Fibroblast of villous mesenchyme (primary cell): Measurements from ENCODE around the gene ASPG. TPM values are rescaled to one million over a fixed set of nuclear protein-coding genes. Genes with fewer than 3 reads are reported as not detected.

ENCODE experiments used
- DNase-seq: peaks from one replicate; pipeline ENCODE4 v3.0.0-alpha.2; 2010; ENCODE audit warnings: low read depth
- H3K4me3 ChIP-seq: 2 replicates; pipeline ENCODE4 v1.5.1; 2011; ENCODE audit warnings: low read depth, mild to moderate bottlenecking, low read length
- total RNA-seq: library from RNA; depleted of rRNA; stranded (reverse); fragments of >200 nt; gene quantifications from 2 replicates; pipeline ENCODE4 v1.2.3, GENCODE V29; 2012
- TF ChIP-seq, protein P1 (sequence below): IDR thresholded peaks from 2 replicates; pipeline ENCODE4 v1.5.1; 2012; ENCODE audit warnings: low read depth, mild to moderate bottlenecking, low read length; ENCODE audit not compliant: insufficient read depth

Gene ASPG
- total RNA-seq, 1 donor: not detected

DNA sequence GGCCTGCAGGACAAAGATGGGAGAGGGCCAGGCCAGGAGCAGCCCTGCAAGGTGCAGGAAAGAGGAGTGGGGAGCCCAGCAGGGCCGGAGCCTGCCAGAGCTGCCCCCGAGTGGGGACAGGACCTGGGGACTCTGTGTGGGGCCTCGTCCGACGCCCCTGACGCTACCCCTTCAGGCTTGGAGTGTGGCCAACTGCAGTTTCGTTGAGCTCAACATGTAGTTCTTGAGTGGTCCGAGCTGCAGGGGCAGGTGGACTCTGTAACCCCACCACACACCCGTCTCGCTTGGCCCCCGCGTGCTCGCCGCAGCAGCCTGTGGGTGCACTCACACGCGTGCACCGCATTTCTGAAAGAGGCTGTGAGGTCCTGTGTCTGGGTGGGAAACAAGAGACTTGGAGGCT lies 2.0 kb downstream of the ASPG start:
- DNase-seq: no peak
- H3K4me3 ChIP-seq: no peak overlapping the region
- TF ChIP-seq, protein P1, sequence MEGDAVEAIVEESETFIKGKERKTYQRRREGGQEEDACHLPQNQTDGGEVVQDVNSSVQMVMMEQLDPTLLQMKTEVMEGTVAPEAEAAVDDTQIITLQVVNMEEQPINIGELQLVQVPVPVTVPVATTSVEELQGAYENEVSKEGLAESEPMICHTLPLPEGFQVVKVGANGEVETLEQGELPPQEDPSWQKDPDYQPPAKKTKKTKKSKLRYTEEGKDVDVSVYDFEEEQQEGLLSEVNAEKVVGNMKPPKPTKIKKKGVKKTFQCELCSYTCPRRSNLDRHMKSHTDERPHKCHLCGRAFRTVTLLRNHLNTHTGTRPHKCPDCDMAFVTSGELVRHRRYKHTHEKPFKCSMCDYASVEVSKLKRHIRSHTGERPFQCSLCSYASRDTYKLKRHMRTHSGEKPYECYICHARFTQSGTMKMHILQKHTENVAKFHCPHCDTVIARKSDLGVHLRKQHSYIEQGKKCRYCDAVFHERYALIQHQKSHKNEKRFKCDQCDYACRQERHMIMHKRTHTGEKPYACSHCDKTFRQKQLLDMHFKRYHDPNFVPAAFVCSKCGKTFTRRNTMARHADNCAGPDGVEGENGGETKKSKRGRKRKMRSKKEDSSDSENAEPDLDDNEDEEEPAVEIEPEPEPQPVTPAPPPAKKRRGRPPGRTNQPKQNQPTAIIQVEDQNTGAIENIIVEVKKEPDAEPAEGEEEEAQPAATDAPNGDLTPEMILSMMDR: no peak

DNA sequence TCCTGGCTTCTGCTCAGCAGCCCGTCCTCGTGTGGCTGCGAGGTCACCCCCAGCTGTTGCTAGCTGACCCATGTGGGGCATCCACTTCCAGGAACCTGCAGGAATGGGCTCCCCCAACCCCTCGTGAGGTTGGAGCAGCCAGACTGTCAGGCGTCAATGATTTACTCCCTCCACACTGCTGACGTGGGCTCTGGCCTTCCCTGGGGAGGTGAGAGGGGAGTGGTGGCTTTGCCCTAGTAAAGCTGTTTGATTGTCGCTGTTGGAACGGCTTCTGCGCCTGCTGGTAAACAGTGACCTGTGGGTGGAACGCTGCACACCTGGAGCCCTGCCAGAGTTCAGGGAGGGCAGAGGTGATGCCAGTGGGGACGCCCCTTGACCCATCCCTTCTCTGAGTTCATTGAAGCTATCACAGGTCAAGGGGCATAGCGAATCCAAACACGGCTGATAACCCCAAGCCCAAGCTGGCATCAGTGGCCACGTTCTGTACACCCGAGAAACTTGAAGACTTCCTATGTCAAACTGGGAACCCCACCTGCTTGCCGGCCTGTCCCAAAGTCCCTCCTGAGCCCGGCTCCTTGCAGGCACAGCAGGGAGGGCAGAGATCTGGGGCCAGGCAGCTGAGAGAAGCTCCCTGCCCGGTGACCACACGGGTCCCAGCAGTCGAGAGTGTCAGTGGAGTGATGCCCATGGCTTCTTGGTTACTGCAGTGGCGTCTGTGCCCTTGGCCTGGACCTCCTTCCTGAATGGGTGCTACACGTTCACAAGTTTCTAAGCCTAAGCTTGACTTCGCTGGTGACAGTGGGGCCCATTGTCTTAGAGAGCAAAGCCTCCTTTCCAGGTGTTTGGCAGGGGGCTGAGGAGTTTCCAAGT lies 2.7 kb downstream of the ASPG start:
- H3K4me3 ChIP-seq: no peak overlapping the region
- TF ChIP-seq, protein P1: no peak
- DNase-seq: no peak

DNA sequence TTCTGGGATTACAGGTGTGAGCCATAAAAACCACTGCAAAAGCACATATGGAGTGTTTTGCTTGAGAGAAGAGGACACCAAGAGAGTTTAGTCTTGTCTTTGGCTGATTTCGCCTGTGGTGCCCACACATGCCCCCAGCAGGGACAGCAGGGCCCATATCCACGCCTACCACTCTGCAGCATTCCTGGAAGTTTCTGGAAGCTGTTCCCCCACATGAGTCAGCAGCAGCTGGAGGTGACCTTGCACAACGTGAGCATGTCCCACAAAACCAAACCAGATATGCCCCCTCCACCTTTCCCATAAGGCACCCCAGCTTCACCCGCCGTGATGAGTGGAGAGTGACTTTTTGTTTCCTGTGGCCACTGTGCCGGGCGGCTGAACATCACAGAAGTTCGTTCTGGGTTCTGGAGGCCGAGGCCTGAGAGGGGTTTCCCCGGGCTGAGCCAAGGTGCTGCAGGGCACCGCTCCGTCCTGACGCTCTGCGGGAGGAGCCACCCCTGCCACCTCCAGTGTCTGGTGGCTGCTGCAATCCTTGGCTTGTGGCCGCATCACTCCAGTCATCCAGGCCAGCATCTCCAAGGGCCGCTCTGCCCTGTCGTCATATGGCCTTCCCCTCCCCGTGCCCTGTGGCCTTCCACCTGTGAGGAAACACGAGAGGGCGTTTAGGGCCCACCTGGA lies 4.7 kb downstream of the ASPG start:
- no peak for DNase-seq
- TF ChIP-seq, protein P1: no peak
- no peak overlapping the region for H3K4me3 ChIP-seq

DNA sequence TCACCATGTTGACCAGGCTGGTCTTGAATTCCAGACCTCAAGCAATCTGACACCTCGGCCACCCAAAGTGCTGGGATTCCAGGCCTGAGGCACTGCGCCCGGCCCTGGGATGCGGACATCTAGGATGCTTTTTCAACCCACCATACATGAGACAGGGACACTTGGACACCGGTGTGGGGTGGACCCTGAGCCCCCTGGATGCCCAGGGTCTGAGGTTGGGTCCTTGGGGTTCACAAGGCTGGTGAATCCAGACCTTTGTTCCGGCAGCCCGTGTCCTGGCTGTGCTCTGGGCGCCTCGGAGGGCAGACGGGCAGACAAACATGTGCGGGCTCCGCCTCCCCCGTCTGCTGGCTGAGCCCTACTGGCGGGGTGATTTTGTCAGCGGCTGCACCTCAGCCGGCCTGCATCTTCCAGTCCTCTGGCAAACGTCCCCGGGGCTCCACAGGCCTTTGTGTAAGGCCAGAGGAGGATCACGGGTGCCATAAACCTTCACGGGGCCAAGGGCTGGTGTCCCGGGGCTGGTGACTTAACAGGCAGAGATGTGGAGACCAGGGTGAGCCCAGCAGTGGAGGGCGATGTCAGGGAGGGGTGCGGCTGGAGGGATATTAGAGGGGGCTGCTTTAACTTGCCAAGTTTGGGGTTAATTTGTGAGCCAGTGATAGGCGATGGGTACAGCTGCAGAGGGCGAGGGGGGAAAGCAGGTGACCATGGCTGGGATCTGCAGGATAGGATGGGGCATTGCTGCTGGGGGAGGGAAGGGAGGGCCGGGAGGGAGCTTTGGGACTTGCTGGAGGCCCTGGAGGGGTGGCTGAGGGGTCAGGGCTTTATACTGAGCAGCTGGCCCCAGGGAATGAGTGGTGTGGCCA lies 5.8 kb downstream of the ASPG start:
- DNase-seq: no peak
- TF ChIP-seq, protein P1: no peak
- H3K4me3 ChIP-seq: no peak overlapping the region

DNA sequence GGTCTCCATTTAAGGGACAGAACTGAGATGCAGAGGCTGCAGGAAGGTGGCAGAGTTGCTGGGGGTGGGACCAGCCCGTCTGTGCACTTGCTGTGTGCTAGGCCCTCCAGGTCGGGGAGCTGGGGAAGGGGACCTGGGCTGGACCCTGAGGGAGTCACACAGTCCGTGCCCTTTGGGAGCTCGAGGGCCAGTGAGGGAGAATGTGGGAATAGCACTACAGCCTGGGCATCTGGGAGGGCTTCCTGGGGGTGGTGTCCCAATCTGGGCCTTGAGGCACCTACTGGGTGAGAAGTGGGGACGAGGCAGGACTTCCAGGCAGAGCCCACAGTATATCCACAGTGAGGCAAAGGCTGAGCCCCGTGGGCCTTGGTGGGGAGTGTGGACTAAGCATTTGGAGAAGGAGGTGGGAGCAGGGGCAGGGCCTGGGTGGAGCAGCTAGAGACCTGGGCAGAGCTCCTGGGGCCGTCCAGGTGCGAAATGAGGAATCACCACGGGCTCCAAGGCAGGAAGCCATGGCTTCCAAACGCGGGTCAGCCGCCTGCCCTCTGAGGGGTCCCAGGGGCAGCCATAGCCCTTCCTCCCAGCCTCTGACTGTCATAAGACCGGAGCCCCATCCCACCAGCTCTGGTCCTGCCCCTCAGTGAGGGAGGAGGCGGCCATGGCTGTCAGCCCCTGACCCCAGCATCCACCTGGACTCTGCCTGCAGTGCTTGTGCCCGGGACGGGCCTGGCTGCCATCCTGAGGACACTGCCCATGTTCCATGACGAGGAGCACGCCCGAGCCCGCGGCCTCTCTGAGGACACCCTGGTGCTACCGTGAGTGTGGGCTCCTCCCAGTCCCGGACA lies 6.6 kb downstream of the ASPG start:
- no peak overlapping the region for H3K4me3 ChIP-seq
- TF ChIP-seq, protein P1: no peak
- no peak for DNase-seq

DNA sequence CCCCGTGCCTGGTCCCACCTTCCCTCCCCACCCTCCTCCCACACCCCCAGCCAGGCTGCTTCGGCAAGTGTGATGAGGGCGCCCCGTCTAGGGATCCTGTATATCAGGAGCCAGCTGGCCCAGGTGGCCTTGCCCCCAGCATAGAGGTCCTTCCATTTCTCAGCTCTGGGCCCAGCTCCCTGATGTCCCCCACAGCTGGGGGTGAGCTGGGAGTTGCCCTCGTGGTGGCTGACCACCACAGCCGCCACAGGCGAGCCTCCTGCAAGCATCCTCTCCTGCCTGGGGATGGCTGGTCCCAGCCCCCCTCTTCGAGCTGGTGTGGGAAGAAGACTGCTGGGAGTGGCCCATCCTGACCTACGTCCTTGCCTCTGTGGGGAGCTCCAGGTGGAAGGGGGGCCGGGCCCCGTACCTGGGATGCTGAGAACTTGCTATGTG lies 7.4 kb downstream of the ASPG start:
- TF ChIP-seq, protein P1: no peak
- no peak overlapping the region for H3K4me3 ChIP-seq
- DNase-seq: no peak
